ENCODE results near the gene FAM98C.

The FAM98C gene

DNA sequence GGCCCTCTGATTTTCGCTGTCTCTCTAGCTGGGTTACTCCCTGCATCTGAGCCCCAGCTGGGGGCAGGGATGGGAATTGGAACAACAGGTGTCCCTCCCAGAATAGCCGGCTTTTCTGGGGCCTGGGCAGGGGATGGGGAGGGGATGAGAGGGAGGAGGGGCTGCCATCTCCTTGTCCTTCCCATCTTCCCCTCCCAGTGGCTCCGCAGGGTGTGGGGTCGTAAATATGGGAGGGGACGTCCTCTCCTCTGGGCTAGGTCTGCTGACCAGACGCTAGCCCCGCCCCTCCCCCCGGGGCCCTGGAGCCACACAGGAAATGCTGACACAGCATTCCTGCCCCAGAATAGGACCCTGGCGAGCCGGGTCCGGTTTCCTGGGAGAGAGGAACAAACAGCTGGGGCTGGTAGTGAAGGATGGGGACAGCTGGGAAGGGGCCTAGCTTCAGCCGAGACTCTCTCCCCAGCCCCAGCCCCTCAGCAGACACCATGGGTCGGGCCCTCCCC lies 31.7 kb downstream of the FAM98C start:
- TF ChIP-seq, protein P1, sequence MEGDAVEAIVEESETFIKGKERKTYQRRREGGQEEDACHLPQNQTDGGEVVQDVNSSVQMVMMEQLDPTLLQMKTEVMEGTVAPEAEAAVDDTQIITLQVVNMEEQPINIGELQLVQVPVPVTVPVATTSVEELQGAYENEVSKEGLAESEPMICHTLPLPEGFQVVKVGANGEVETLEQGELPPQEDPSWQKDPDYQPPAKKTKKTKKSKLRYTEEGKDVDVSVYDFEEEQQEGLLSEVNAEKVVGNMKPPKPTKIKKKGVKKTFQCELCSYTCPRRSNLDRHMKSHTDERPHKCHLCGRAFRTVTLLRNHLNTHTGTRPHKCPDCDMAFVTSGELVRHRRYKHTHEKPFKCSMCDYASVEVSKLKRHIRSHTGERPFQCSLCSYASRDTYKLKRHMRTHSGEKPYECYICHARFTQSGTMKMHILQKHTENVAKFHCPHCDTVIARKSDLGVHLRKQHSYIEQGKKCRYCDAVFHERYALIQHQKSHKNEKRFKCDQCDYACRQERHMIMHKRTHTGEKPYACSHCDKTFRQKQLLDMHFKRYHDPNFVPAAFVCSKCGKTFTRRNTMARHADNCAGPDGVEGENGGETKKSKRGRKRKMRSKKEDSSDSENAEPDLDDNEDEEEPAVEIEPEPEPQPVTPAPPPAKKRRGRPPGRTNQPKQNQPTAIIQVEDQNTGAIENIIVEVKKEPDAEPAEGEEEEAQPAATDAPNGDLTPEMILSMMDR (conservative IDR thresholded peaks at IDR 0.05) = no peak
- no peak overlapping the region for H3K27ac ChIP-seq

DNA sequence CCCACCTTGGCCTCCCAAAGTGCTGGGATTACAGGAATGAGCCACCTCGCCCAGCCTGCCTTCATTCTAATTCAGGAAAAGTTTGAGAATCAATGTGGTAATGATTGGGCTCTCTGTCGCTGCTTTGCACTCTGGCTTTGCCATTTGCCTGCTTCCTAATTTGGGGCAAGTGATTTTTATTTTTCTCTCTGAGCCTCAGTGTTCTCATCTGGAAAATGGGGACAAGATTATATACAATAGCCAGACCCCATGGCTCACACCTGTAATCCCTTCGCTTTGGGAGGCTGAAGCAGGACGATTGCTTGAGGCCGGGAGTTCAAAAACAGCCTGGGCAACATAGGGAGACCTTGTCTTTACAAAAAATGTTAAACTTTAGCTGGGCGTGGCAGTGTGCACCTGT lies 34.4 kb downstream of the FAM98C start:
- TF ChIP-seq, protein P1 (conservative IDR thresholded peaks at IDR 0.05) = no peak
- no peak overlapping the region for H3K27ac ChIP-seq

DNA sequence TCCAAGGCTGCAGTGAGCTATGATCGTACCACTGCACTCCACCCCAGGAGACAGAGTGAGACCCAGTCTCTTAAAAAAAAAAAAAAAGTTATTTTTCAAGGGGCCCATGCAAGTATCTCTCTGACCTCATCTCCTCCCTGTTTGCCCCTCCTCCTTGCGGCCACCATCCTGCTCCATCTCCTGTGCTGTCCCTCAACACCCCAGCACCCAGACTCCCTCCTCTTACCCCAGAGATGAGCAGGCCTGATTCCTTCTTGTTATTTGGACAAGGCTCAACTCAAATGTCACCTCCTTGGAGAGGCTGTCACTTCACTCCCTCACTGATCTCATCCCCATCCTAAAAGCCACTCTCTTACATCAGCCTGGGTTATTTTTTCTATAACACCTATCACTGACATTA lies 35.0 kb downstream of the FAM98C start:
- no peak overlapping the region for H3K27ac ChIP-seq
- TF ChIP-seq, protein P1 (conservative IDR thresholded peaks at IDR 0.05) = no peak

DNA sequence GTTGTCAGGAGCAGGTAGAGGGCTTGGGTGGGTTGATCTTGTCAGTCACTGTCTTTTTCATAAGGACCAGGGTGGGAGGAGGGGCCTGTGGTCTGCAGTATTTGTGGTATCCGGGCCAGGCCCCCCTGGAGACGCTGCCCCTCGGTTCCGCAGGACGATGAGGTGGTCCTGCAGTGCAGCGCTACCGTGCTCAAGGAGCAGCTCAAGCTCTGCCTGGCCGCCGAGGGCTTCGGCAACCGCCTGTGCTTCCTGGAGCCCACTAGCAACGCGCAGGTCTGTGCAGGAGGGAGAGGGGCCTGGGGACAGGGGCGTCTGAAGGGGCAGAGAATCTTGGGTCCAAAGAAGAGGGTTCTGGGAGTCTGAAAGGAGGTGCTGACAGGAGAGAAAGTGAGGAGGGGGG lies 37.7 kb downstream of the FAM98C start:
- no peak overlapping the region for H3K27ac ChIP-seq
- TF ChIP-seq, protein P1 (conservative IDR thresholded peaks at IDR 0.05) = no peak

DNA sequence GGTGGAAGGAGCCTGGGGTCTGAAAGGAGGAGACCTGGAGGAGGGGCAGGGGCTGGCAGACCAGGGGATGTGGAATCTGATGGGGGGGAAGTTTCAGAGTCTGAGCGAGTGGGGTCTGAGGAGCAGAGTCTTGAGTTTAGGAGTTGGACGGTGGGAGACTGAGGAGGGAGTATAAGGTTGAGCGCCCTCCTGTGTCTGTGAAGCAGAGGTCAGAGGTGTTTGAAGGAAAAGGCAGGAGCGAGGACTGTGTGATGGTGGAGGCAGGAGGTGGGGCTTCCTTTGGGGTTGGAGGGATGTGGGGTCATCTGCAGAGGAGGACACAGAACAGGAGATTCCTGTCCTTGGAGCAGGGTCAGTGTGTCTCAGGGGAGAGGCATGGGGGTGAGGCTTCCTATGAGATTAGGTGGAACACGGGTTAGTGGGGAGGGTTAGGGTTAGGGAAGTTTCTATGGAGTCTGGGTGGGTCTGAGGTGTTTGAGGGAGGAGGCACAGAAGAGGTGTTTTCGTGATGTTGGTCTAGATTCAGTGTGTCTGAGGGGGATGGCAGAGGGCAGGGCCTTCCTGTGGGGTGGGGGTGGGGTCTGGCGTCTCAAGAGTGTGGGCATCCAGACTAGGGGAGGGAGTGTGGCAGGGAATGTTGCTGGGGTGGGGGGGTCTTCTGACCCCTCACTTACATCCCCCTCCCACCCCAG lies 38.9 kb downstream of the FAM98C start:
- no peak overlapping the region for H3K27ac ChIP-seq
- TF ChIP-seq, protein P1 (conservative IDR thresholded peaks at IDR 0.05) = no peak

DNA sequence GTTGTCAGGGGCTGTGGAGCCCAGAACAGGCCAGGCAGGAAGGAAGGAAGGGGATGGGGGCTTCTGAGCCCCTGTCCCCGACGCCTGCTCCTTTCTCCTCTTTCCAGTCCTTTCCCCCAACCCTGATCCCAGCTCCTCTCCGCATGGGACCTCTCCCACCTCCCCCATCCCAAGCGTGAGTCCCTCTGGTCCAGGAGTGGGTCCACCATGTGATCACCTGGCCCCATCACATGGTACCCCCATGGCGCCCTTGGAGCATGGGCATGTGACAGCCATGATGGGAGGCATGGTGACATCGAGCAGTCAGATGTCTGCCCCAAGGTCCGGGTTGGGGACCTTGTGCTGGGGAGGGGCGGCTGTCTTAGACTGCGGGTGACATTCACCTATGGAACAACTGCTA lies 39.8 kb downstream of the FAM98C start:
- TF ChIP-seq, protein P1 (conservative IDR thresholded peaks at IDR 0.05) = no peak

DNA sequence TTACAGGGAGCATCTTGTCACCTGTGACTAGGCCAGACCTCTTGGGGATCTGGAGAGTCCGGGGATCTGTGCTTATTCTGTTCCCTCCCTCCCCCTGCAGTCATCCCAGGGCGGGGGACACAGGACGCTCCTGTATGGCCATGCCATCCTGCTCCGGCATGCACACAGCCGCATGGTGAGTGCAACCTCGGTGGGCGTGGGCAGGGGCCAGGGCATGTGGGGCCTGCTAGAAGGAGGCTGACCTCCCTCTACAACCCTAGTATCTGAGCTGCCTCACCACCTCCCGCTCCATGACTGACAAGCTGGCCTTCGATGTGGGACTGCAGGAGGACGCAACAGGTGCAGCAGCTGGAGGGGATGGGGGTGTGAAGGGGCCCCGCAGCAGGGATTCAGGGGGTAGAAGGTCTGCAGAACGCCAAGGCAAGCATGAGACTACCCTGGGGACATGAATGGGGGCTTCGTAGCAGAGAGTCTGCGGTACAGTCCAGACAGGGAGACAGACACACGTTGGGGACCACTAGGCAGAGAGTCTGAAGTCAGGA lies 40.6 kb downstream of the FAM98C start:
- TF ChIP-seq, protein P1 (conservative IDR thresholded peaks at IDR 0.05) = no peak
- H3K27ac ChIP-seq = no peak overlapping the region

More for the DNA sequence above, 39.8 kb downstream of the FAM98C start:
- no peak overlapping the region for H3K27ac ChIP-seq

All from VCaP (cell line).